OCI-LY7 (cell line): ENCODE results near the gene ALPL.

ENCODE experiments used
- CTCF ChIP-seq: fragments of 200-600 bp; sonication (generic); conservative IDR thresholded peaks from 2 replicates; pipeline ENCODE4 v1.5.1; 2014; ENCODE audit warnings: mild to moderate bottlenecking, antibody characterized with exemption, low read length, moderate library complexity, mixed read lengths
- EZH2phosphoT487 ChIP-seq: fragments of 200-600 bp; sonication (generic); IDR thresholded peaks from 2 replicates; pipeline ENCODE4 v1.6.1; 2018; ENCODE audit warnings: low read depth, borderline replicate concordance, mild to moderate bottlenecking, mixed run types, antibody characterized with exemption, low read length, moderate library complexity, mixed read lengths

DNA sequence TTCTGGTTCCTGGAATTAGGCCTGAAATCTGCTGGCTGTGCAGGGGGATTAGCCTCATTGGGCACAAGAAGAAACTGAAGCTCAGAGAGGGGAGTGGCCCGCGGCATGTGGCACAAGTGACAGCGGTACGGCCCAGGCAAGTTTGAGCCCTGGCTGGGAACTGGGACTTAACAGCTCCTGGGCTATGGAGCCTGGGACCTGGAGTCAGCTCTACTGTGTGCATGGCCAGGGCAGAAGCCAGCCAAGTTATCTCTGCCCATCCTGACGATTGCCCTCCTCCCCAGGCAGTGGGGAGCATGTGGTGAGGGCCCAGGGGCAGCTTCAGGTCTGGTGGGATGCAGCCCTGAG, 61.3 kb downstream of the ALPL start:
- TF ChIP-seq EZH2phosphoT487: no peak
- no peak for TF ChIP-seq CTCF
